Measurements from ENCODE around the gene KCNMB3. TPM values are rescaled to one million over a fixed set of nuclear protein-coding genes. Genes with fewer than 3 reads are reported as not detected.

The KCNMB3 gene, protein sequence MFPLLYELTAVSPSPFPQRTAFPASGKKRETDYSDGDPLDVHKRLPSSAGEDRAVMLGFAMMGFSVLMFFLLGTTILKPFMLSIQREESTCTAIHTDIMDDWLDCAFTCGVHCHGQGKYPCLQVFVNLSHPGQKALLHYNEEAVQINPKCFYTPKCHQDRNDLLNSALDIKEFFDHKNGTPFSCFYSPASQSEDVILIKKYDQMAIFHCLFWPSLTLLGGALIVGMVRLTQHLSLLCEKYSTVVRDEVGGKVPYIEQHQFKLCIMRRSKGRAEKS
- 0.65 and 1.5 TPM in 2 replicates for total RNA-seq

DNA sequence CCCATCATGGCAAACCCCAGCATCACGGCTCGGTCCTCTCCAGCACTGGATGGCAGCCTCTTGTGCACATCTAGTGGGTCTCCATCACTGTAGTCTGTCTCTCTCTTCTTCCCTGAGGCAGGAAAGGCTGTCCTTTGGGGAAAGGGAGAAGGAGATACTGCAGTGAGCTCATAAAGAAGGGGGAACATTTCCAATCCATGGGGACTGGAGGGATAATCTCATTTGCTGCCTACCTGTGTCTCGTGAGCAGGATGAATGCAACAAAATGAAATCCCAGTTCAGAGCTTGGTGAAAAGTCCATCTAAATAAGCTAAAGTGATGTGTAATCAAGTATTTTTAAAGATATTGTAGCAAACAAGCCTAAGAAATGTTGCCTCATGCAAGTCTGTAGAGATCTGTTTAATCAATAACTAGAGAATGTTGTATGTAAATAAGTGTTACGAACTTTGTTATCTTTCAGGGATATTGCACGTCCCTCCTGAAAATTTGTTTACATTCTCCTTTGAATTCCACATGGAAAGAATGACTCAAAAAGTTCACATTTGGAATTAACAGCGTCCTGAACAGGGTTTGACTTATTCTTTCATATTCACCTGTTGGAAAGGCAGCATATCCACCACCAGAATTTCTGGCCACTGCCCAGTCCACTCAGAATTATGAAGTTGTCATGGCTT is at the start of gene KCNMB3:
Gene KCNMB3, minus strand, starts transcription at position 312 of the 674 bp plus-strand sequence. Its CDS starts 124 bp downstream, at position 188.

Other genes with a start within 250 kb of the KCNMB3 start
- 10.1 and 24.8 TPM in 2 replicates for gene ZMAT3, start 179.3 kb downstream of the KCNMB3 start, total RNA-seq
- 9.1 and 11.2 TPM in 2 replicates for gene PIK3CA, start 102.8 kb downstream of the KCNMB3 start, total RNA-seq
- 31.9 and 33.2 TPM in 2 replicates for gene ZNF639, start 71.9 kb upstream of the KCNMB3 start, total RNA-seq
- 18.9 and 21.2 TPM in 2 replicates for gene MFN1, start 96.6 kb upstream of the KCNMB3 start, total RNA-seq
- gene GNB4, start 200.4 kb upstream of the KCNMB3 start, total RNA-seq, result 23.5 and 38.5 TPM in 2 replicates